Measurements from ENCODE around the gene RERE.
"Not testable (repeated sequence)": the region's sequence is repeated elsewhere in the genome, so short reads cannot be mapped to it uniquely, and the experiment has no call there.

Gene RERE

GRCh38 chr1:8712413-8713231, 104.8 kb downstream of the RERE start:
- DNase-seq: no peak

- DNase-seq: no peak
Measured at GRCh38 chr1:8711873-8712412, 105.5 kb downstream of the RERE start.

- no peak for DNase-seq
Measured at GRCh38 chr1:8711151-8711550, 106.3 kb downstream of the RERE start.

- no peak for DNase-seq
Measured at GRCh38 chr1:8708259-8708658, 109.2 kb downstream of the RERE start.

- no peak for DNase-seq
Measured at GRCh38 chr1:8706995-8707396, 110.4 kb downstream of the RERE start.

- no peak for DNase-seq
Measured at GRCh38 chr1:8706291-8706690, 111.1 kb downstream of the RERE start.

- no peak for DNase-seq
Measured at GRCh38 chr1:8704866-8705506, 112.5 kb downstream of the RERE start.

- DNase-seq: peak; percentile 58 to 60
Measured at GRCh38 chr1:8702850-8703810, 114.3 kb downstream of the RERE start.

GRCh38 chr1:8702472-8702849, 115.0 kb downstream of the RERE start:
- no peak for DNase-seq

- DNase-seq: no peak
Measured at GRCh38 chr1:8701794-8702471, 115.5 kb downstream of the RERE start.

GRCh38 chr1:8699679-8700078, 117.8 kb downstream of the RERE start:
- DNase-seq: no peak

GRCh38 chr1:8698937-8699447, 118.4 kb downstream of the RERE start:
- no peak for DNase-seq

GRCh38 chr1:8698012-8698630, 119.3 kb downstream of the RERE start:
- no peak for DNase-seq

- not testable (repeated sequence) for DNase-seq
Measured at GRCh38 chr1:8695442-8695841, 122.0 kb downstream of the RERE start.

GRCh38 chr1:8693107-8693506, 124.3 kb downstream of the RERE start:
- DNase-seq: no peak

GRCh38 chr1:8691662-8692061, 125.8 kb downstream of the RERE start:
- DNase-seq: no peak

GRCh38 chr1:8690253-8690525, 127.3 kb downstream of the RERE start:
- no peak for DNase-seq

- no peak for DNase-seq
Measured at GRCh38 chr1:8689431-8690252, 127.8 kb downstream of the RERE start.

GRCh38 chr1:8687538-8687937, 129.9 kb downstream of the RERE start:
- no peak for DNase-seq

GRCh38 chr1:8687039-8687438, 130.4 kb downstream of the RERE start:
- DNase-seq: no peak

- no peak for DNase-seq
Measured at GRCh38 chr1:8685463-8685862, 132.0 kb downstream of the RERE start.

Data from stimulated activated CD4-positive, alpha-beta T cell treated with anti-CD3 and anti-CD28 coated beads, Interleukin-2, amount 100 ng/mL, for 48 hours (primary cell).